ENCODE results near the gene PDE8B.

- TF ChIP-seq TAF1 (IDR thresholded peaks at IDR 0.05; ENCODE audit: borderline replicate concordance, low read depth, low read length): no peak
- no peak for TF ChIP-seq CTCF (IDR thresholded peaks at IDR 0.05)
- TF ChIP-seq EZH2phosphoT487 (IDR thresholded peaks at IDR 0.05; ENCODE audit: borderline replicate concordance, low read depth): no peak
- no peak for TF ChIP-seq RXRA (IDR thresholded peaks at IDR 0.05; ENCODE audit: borderline replicate concordance, low read depth)
- no peak for TF ChIP-seq POLR2AphosphoS5 (IDR thresholded peaks at IDR 0.05; ENCODE audit: low read depth, low read length)
- no peak for TF ChIP-seq TCF12 (IDR thresholded peaks at IDR 0.05)
- no peak for TF ChIP-seq FOXJ3 (CRISPR knock-in tag; IDR thresholded peaks at IDR 0.05)
- no peak for TF ChIP-seq SIN3A (IDR thresholded peaks at IDR 0.05; ENCODE audit: borderline replicate concordance, low read depth, low read length)
- no peak for TF ChIP-seq ZBTB33 (IDR thresholded peaks at IDR 0.05; ENCODE audit: borderline replicate concordance, low read depth)
- no peak for TF ChIP-seq NRF1 (IDR thresholded peaks at IDR 0.05; ENCODE audit: low read depth, low read length)
- no peak for TF ChIP-seq RFX5 (IDR thresholded peaks at IDR 0.05; ENCODE audit: low read length)
- no peak for TF ChIP-seq MAX (IDR thresholded peaks at IDR 0.05; ENCODE audit: low read depth)
- no peak for TF ChIP-seq JUND (IDR thresholded peaks at IDR 0.05)
- TF ChIP-seq SMC3 (IDR thresholded peaks at IDR 0.05; ENCODE audit: low read depth, low read length): no peak
Observed at GRCh38 chr5:77200663-77201062, 9.8 kb upstream of the PDE8B start.

All from SK-N-SH (cell line).